GM19023 (cell line): ENCODE data around the gene EID2.

Experiments used
- ATAC-seq: cut with Tn5 transposase; IDR thresholded peaks from one replicate; pipeline ENCODE4 v1.9.1; 2021; ENCODE audit warnings: mild to moderate bottlenecking, moderate library complexity; ENCODE audit not compliant: unreplicated experiment

EID2 gene

GRCh38 chr19:39502640-39503417, 37.1 kb downstream of the EID2 start:
- no peak for ATAC-seq

DNA sequence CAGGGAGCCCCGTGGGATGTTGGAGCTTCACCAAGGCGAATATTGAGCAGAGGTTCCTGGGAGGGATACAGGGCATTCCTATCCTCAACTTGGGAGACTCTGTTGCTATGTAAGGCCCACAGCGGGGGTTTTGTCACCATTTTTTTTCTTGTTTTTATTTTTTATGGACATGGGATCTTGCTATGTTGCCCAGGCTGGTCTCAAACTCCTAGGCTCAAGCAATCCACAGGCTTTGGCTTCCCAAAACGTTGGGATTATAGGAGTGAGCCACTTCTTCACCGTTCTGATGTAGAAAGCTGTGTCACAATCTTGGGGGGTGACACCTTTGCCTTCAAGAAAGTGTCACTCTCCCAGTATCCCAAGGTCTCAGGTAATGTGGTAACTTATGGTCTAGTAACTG, 38.6 kb downstream of the EID2 start:
- no peak for ATAC-seq

GRCh38 chr19:39500543-39500942, 39.4 kb downstream of the EID2 start:
- no peak for ATAC-seq

DNA sequence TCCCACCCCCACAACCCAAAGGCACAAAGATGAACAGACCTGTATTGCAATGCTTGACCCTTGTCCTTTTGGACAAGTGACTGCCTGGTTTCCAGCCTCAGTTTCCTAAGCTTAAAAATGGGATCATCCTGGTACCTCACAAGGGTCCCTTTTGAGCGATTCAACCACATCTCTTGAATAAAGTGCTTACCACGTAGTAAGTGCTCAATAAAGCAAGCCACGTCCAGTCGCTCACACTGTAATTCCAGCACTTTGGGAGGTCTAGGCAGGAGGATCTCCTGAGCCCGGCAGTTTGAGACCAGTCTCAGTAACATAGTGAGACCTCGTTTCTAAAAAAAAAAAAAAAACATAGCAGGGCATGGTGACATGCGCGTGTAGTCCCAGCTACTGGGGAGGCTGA, 40.0 kb downstream of the EID2 start:
- ATAC-seq = no peak

- no peak for ATAC-seq
Measured at GRCh38 chr19:39498798-39499642, 40.9 kb downstream of the EID2 start, which contains the start of gene DLL3. DLL3 (plus strand) TSS chr19:39498947; CDS start chr19:39498975, 28 bp downstream.

GRCh38 chr19:39497996-39498797, 41.8 kb downstream of the EID2 start:
- no peak for ATAC-seq

DNA sequence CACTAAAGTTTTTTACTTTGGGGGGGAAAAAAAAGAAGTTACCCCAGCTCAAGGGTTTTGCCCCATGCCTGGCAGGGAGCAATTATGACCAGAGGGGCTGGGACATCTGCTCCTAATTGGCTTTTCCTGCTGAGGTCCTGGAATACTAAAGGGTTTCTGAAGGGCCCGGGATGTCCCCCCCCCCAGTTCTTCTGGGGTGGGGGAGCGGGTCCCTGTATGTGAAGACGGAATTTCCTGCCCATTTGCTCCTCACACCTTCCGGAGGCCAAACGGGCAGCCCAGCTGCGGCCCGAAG, 42.3 kb downstream of the EID2 start:
- ATAC-seq = no peak

DNA sequence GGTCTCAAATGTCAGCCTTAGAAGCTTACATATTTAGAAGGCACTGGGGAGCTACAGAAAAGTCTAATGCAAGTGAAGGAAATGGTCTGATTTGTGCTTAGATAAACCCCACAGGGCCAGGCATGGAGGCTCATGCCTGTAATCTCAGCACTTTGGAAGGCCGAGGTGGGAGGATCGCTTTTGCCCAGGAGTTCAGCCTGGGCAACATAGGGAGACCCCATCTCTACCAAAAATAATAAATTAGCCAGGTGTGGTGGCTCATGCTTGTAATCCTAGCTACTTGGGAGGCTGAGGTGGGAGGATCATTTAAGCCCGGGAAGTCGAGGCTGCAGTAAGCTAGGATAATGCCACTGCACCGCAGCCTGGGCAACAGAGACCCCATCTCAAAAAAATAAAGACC, 43.9 kb downstream of the EID2 start:
- ATAC-seq = no peak

DNA sequence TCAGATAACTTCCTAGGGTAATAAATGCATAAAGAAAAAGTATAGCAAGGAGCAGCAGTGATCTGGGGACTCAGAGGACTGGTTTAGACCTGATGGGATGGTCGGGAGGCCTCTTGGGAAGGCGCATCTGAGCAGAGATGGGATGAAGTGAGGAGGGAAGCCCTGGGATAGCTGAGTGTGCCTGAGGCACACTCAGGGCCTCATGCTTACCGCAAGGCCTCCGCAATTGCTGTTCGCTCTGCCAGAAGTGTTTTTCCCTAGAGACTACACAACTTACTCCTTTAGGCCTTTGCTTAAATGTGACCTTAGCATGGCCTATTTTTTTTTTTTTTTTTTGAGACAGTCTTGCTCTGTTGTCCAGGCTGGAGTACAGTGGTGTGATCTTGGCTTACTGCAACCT, 45.3 kb downstream of the EID2 start:
- no peak for ATAC-seq

GRCh38 chr19:39492788-39493187, 47.2 kb downstream of the EID2 start:
- ATAC-seq = no peak

DNA sequence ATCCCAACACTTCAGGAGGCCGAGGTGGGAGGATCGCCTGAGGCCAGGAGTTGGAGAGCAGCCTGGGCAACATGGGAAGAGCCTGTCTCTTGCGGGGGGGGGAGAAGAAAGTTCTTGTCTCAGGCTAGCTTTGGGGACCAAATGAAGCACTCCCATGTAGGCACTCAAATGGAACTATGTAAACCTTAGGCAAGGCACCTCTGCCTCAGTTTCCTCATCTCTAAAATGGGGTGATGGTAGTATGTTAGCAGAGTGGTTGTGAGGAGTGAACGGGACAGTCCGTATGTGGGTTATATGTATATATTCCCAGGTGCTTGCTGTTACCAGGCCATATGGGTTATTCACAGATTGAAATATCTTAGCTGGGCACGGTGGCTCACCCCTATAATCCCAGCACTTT, 47.7 kb downstream of the EID2 start:
- ATAC-seq = no peak

GRCh38 chr19:39489756-39490155, 50.2 kb downstream of the EID2 start:
- ATAC-seq = no peak
